Measurements from ENCODE around the gene PNKP.

The PNKP gene

DNA sequence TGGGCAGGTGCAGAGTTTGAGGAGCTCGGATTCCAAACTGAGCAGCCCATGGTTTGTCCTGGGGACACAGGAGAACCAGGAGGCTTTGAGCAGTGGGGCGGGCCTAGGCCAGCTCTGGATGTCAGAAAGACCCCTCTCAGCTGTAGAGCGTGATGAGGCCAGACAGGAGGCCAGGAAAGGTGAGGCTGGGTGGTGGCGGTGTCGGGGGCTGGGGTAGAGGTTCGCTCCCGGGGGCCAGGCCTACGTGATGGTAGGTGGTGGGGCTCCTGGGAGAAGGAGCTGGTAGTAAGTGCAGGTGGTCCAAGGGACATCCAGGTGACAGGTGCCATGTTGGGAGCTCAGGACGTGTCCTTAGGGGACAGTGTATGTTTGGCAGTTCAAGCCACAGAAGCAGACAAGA, 30.0 kb downstream of the PNKP start:
- H3K4me3 ChIP-seq (ENCODE audit: low read length in 2 of 2), result no peak overlapping the region
- H3K9ac ChIP-seq (ENCODE audit: low read depth in 1 of 2, low read length in 2 of 2), result no peak overlapping the region
- H3K4me1 ChIP-seq (ENCODE audit: control insufficient read depth in 2 of 2, insufficient read depth in 2 of 2, low read length in 2 of 2), result no peaks in the 10 kb centered on the region
- H3K27me3 ChIP-seq (ENCODE audit: control insufficient read depth in 2 of 2, insufficient read depth in 2 of 2, low read length in 2 of 2), result no peaks in the 10 kb centered on the region
- no peak overlapping the region for H3K27ac ChIP-seq (ENCODE audit: low read depth in 2 of 2, low read length in 2 of 2)
- H3K9me3 ChIP-seq (ENCODE audit: control insufficient read depth in 2 of 2, low read length in 2 of 2), result no peaks in the 10 kb centered on the region
- H3K36me3 ChIP-seq (ENCODE audit: control insufficient read depth in 2 of 2, insufficient read depth in 2 of 2, low read length in 2 of 2), result peaks cover 47 to 62% of the 10 kb centered on the region in 2 donors

DNA sequence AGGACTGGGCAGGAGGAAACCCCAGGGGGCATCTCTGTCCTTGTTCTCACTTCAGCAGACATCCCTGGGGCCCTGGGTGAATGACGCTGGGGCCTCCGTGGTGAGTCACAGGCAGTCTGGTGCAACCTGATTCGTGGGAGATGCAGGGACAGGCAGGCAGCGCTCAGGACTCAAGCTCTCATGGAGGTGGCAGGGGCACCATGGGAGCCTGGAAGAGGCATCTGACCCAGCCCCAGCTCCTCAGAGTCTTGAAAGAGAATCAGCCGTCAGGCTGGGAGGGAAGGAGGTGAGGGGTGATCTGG, 30.4 kb downstream of the PNKP start:
- peaks cover 51 to 66% of the 10 kb centered on the region in 2 donors for H3K36me3 ChIP-seq (ENCODE audit: control insufficient read depth in 2 of 2, insufficient read depth in 2 of 2, low read length in 2 of 2)
- no peak overlapping the region for H3K27ac ChIP-seq (ENCODE audit: low read depth in 2 of 2, low read length in 2 of 2)
- H3K4me1 ChIP-seq (ENCODE audit: control insufficient read depth in 2 of 2, insufficient read depth in 2 of 2, low read length in 2 of 2), result no peaks in the 10 kb centered on the region
- no peaks in the 10 kb centered on the region for H3K27me3 ChIP-seq (ENCODE audit: control insufficient read depth in 2 of 2, insufficient read depth in 2 of 2, low read length in 2 of 2)
- no peak overlapping the region for H3K4me3 ChIP-seq (ENCODE audit: low read length in 2 of 2)
- no peaks in the 10 kb centered on the region for H3K9me3 ChIP-seq (ENCODE audit: control insufficient read depth in 2 of 2, low read length in 2 of 2)
- H3K9ac ChIP-seq (ENCODE audit: low read depth in 1 of 2, low read length in 2 of 2), result no peak overlapping the region

DNA sequence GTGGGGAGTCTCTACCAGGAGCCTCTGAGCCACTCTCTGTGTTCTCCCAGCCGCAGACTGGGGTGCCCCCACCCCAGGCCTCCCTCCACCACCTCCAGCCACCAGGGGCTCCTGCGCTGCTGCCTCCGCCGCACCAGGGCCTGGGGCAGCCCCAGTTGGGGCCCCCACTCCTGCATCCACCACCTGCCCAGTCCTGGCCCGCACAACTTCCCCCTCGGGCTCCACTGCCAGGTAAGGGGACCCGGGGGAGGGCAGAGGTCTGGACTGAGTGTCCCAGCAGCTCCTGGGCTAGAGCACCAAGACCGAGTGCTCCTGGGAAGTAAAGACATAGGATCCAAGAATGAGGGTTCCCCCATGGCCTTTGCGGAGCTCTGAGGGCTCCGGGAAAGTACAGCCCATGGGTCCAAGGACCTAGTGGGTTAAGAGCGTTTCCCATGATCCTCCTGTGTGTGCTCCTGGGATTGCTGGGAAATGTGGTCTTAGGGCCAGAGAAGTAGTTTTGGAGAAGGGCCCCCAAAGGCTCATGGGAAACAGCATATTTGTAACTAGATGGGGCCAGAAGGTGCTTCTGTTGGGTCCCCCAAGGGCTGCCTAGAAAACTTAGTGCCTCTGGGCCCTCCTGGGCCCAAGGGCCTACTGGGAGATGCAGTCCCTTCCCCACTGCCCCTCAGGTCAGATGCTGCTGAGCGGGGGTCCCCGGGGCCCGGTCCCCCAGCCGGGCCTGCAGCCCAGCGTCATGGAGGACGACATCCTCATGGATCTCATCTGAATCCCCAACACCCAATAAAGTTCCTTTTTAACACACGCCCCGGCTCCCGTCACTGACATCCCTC, 31.0 kb downstream of the PNKP start:
- peaks cover 57 to 71% of the 10 kb centered on the region in 2 donors for H3K36me3 ChIP-seq (ENCODE audit: control insufficient read depth in 2 of 2, insufficient read depth in 2 of 2, low read length in 2 of 2)
- no peaks in the 10 kb centered on the region for H3K27me3 ChIP-seq (ENCODE audit: control insufficient read depth in 2 of 2, insufficient read depth in 2 of 2, low read length in 2 of 2)
- H3K9me3 ChIP-seq (ENCODE audit: control insufficient read depth in 2 of 2, low read length in 2 of 2), result no peaks in the 10 kb centered on the region
- H3K4me3 ChIP-seq (ENCODE audit: low read length in 2 of 2), result no peak overlapping the region
- no peaks in the 10 kb centered on the region for H3K4me1 ChIP-seq (ENCODE audit: control insufficient read depth in 2 of 2, insufficient read depth in 2 of 2, low read length in 2 of 2)
- no peak overlapping the region for H3K27ac ChIP-seq (ENCODE audit: low read depth in 2 of 2, low read length in 2 of 2)
- no peak overlapping the region for H3K9ac ChIP-seq (ENCODE audit: low read depth in 1 of 2, low read length in 2 of 2)

DNA sequence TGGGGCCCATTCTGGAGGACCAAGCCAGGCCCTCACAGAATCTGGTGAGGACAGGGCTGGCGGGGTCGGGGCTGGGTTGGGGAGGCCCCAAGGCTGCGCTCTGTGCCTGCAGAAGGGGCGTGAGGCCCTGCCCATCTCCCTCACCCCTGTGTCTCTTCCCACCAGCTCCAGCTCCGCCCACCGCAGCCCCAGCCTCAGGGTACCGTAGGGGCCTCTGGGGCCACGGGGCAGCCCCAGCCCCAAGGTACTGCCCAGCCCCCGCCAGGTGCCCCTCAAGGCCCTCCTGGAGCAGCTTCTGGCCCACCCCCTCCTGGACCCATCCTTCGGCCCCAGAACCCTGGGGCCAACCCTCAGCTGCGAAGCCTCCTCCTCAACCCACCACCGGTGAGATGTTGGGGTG, 31.8 kb downstream of the PNKP start:
- H3K4me3 ChIP-seq (ENCODE audit: low read length in 2 of 2), result no peak overlapping the region
- H3K27me3 ChIP-seq (ENCODE audit: control insufficient read depth in 2 of 2, insufficient read depth in 2 of 2, low read length in 2 of 2), result no peaks in the 10 kb centered on the region
- no peak overlapping the region for H3K9ac ChIP-seq (ENCODE audit: low read depth in 1 of 2, low read length in 2 of 2)
- no peak overlapping the region for H3K27ac ChIP-seq (ENCODE audit: low read depth in 2 of 2, low read length in 2 of 2)
- H3K9me3 ChIP-seq (ENCODE audit: control insufficient read depth in 2 of 2, low read length in 2 of 2), result no peaks in the 10 kb centered on the region
- no peaks in the 10 kb centered on the region for H3K4me1 ChIP-seq (ENCODE audit: control insufficient read depth in 2 of 2, insufficient read depth in 2 of 2, low read length in 2 of 2)
- H3K36me3 ChIP-seq (ENCODE audit: control insufficient read depth in 2 of 2, insufficient read depth in 2 of 2, low read length in 2 of 2), result peaks cover 61 to 75% of the 10 kb centered on the region in 2 donors

DNA sequence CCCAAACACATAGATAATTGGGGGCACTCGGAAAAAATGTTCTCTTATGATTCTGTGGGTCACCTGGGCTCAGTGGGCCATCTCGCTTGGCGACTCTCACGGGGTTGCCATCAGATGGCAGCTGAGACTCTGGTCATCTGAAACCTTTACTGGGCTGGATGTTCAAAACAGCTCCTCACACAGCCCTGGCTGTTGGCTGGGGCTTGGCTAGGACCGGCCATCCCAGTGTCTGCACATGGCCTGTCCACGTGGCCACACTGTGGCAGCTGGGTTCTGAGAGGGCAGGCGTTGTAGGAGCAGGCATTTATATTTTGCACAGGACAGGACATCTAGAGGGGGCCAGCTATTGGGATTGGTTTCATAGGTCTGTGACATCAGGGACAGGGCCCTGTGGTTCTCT, 33.8 kb downstream of the PNKP start:
- H3K4me1 ChIP-seq (ENCODE audit: control insufficient read depth in 2 of 2, insufficient read depth in 2 of 2, low read length in 2 of 2), result no peaks in the 10 kb centered on the region
- no peaks in the 10 kb centered on the region for H3K27me3 ChIP-seq (ENCODE audit: control insufficient read depth in 2 of 2, insufficient read depth in 2 of 2, low read length in 2 of 2)
- H3K9me3 ChIP-seq (ENCODE audit: control insufficient read depth in 2 of 2, low read length in 2 of 2), result no peaks in the 10 kb centered on the region
- peaks cover 63 to 68% of the 10 kb centered on the region in 2 donors for H3K36me3 ChIP-seq (ENCODE audit: control insufficient read depth in 2 of 2, insufficient read depth in 2 of 2, low read length in 2 of 2)
- H3K9ac ChIP-seq (ENCODE audit: low read depth in 1 of 2, low read length in 2 of 2), result no peak overlapping the region
- H3K27ac ChIP-seq (ENCODE audit: low read depth in 2 of 2, low read length in 2 of 2), result no peak overlapping the region
- no peak overlapping the region for H3K4me3 ChIP-seq (ENCODE audit: low read length in 2 of 2)

DNA sequence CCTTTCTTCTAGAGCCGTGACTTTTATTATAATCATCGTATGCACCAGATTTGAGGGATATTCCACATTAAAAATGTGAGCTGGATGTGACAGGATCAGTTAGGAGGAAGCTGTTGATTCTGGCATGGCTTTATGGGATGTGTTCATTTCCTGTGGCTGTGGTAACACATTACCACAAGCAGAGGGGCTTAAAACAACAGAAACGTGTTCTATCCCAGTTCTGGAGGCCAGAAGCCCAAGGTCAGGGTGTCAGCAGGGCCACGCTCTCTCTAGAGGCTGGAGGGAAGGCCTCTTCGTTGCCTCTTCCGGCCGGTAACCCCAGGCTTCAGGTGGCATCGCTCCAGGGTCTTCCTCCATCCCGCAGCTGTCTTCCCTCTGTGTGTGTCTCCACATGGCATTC, 34.8 kb downstream of the PNKP start:
- Histone ChIP-seq H3K27ac (ENCODE audit: low read depth in 2 of 2, low read length in 2 of 2) (no peak overlapping the region), H3K27me3 (ENCODE audit: control insufficient read depth in 2 of 2, insufficient read depth in 2 of 2, low read length in 2 of 2) (no peaks in the 10 kb centered on the region), H3K4me3 (ENCODE audit: low read length in 2 of 2) (no peak overlapping the region), H3K9ac (ENCODE audit: low read depth in 1 of 2, low read length in 2 of 2) (no peak overlapping the region), H3K4me1 (ENCODE audit: control insufficient read depth in 2 of 2, insufficient read depth in 2 of 2, low read length in 2 of 2) (no peaks in the 10 kb centered on the region), H3K9me3 (ENCODE audit: control insufficient read depth in 2 of 2, low read length in 2 of 2) (no peaks in the 10 kb centered on the region), H3K36me3 (ENCODE audit: control insufficient read depth in 2 of 2, insufficient read depth in 2 of 2, low read length in 2 of 2) (peaks cover 56 to 64% of the 10 kb centered on the region in 2 donors)

DNA sequence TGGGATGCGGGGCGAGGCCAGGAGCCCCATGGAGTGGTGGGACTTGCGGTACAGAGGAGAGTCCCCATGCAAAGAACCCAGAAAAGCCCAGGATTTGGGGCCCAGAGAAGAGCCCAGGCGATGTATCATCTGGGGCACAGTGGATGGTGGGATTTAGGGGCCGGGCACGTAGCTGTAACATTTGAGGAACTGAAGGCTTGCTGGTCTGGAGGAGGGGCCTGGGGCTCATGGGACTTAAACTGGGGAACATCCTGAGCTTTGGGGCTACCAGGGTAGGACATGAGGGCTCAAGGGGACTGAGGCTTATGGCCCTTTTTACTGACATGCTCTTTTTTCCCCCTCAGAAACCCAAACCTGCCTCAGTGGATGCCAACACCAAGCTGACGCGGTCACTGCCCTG, 35.8 kb downstream of the PNKP start:
- no peak overlapping the region for H3K4me3 ChIP-seq (ENCODE audit: low read length in 2 of 2)
- peaks cover 58 to 68% of the 10 kb centered on the region in 2 donors for H3K36me3 ChIP-seq (ENCODE audit: control insufficient read depth in 2 of 2, insufficient read depth in 2 of 2, low read length in 2 of 2)
- H3K9ac ChIP-seq (ENCODE audit: low read depth in 1 of 2, low read length in 2 of 2), result no peak overlapping the region
- H3K9me3 ChIP-seq (ENCODE audit: control insufficient read depth in 2 of 2, low read length in 2 of 2), result no peaks in the 10 kb centered on the region
- H3K27ac ChIP-seq (ENCODE audit: low read depth in 2 of 2, low read length in 2 of 2), result no peak overlapping the region
- H3K27me3 ChIP-seq (ENCODE audit: control insufficient read depth in 2 of 2, insufficient read depth in 2 of 2, low read length in 2 of 2), result no peaks in the 10 kb centered on the region
- H3K4me1 ChIP-seq (ENCODE audit: control insufficient read depth in 2 of 2, insufficient read depth in 2 of 2, low read length in 2 of 2), result no peaks in the 10 kb centered on the region

DNA sequence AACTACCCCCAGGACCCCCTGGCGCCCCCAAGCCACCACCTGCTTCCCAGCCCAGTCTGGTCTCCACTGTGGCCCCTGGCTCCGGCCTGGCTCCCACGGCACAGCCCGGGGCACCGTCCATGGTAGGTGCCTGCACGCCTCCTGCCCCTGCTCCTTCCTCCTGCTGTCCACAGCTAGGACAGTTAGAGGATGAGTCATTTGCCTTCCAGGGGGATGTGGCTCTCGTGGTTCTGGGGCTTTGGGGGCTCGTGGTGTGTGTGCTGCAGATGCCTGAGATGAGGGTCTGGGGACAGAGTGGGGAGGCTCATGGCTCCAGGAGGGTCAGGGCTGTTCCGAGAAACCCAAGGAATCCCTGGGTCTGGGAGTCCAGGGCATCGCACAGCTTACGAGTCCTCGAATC, 36.6 kb downstream of the PNKP start:
- H3K4me1 ChIP-seq (ENCODE audit: control insufficient read depth in 2 of 2, insufficient read depth in 2 of 2, low read length in 2 of 2), result no peaks in the 10 kb centered on the region
- no peaks in the 10 kb centered on the region for H3K9me3 ChIP-seq (ENCODE audit: control insufficient read depth in 2 of 2, low read length in 2 of 2)
- H3K36me3 ChIP-seq (ENCODE audit: control insufficient read depth in 2 of 2, insufficient read depth in 2 of 2, low read length in 2 of 2), result peaks cover 59 to 67% of the 10 kb centered on the region in 2 donors
- no peaks in the 10 kb centered on the region for H3K27me3 ChIP-seq (ENCODE audit: control insufficient read depth in 2 of 2, insufficient read depth in 2 of 2, low read length in 2 of 2)
- H3K9ac ChIP-seq (ENCODE audit: low read depth in 1 of 2, low read length in 2 of 2), result no peak overlapping the region
- H3K4me3 ChIP-seq (ENCODE audit: low read length in 2 of 2), result no peak overlapping the region
- H3K27ac ChIP-seq (ENCODE audit: low read depth in 2 of 2, low read length in 2 of 2), result no peak overlapping the region

DNA sequence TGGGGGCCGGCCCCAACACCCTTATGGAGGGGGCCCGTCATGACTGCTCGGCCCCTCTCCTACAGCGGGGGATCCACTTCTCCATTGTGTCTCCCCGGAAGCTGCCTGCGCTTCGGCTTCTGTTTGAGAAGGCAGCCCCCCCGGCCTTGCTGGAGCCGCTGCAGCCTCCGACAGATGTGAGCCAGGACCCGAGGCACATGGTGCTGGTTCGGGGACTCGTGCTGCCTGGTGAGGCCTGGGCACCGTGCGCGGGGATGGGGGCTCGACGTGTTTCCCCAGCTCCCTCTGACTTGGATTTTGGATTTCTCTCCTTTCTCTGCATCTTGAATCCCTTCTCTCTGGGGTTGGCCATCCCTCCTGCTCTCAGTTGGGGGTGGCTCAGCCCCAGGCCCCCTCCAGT, 37.7 kb downstream of the PNKP start:
- Histone ChIP-seq H3K9ac (ENCODE audit: low read depth in 1 of 2, low read length in 2 of 2) (no peak overlapping the region), H3K9me3 (ENCODE audit: control insufficient read depth in 2 of 2, low read length in 2 of 2) (no peaks in the 10 kb centered on the region), H3K27ac (ENCODE audit: low read depth in 2 of 2, low read length in 2 of 2) (no peak overlapping the region), H3K4me3 (ENCODE audit: low read length in 2 of 2) (no peak overlapping the region), H3K4me1 (ENCODE audit: control insufficient read depth in 2 of 2, insufficient read depth in 2 of 2, low read length in 2 of 2) (no peaks in the 10 kb centered on the region), H3K27me3 (ENCODE audit: control insufficient read depth in 2 of 2, insufficient read depth in 2 of 2, low read length in 2 of 2) (no peaks in the 10 kb centered on the region), H3K36me3 (ENCODE audit: control insufficient read depth in 2 of 2, insufficient read depth in 2 of 2, low read length in 2 of 2) (peaks cover 50 to 60% of the 10 kb centered on the region in 2 donors)

DNA sequence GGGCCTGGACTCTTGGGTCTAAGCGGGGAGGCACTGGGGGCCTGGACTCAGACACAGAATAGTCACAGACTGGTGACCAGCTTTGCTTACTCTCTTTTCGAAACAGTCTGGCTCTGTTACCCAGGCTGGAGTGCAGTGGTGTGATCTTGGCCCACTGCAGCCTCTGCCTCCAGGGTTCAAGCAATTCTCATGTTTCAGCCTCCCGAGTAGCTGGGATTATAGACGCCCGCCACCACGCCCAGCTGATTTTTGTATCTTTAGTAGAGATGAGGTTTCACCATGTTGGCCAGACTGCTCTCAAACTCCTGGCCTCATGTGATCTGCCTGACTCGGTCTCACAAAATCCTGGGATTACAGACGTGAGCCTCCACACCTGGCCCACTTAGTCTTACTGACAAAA, 38.2 kb downstream of the PNKP start:
- Histone ChIP-seq H3K4me1 (ENCODE audit: control insufficient read depth in 2 of 2, insufficient read depth in 2 of 2, low read length in 2 of 2) (no peaks in the 10 kb centered on the region), H3K27ac (ENCODE audit: low read depth in 2 of 2, low read length in 2 of 2) (no peak overlapping the region), H3K27me3 (ENCODE audit: control insufficient read depth in 2 of 2, insufficient read depth in 2 of 2, low read length in 2 of 2) (no peaks in the 10 kb centered on the region), H3K4me3 (ENCODE audit: low read length in 2 of 2) (no peak overlapping the region), H3K9me3 (ENCODE audit: control insufficient read depth in 2 of 2, low read length in 2 of 2) (no peaks in the 10 kb centered on the region), H3K36me3 (ENCODE audit: control insufficient read depth in 2 of 2, insufficient read depth in 2 of 2, low read length in 2 of 2) (peaks cover 46 to 55% of the 10 kb centered on the region in 2 donors), H3K9ac (ENCODE audit: low read depth in 1 of 2, low read length in 2 of 2) (no peak overlapping the region)

All from mucosa of rectum (tissue), 2 donors.